Measurements from ENCODE around the gene NFIX.

DNA sequence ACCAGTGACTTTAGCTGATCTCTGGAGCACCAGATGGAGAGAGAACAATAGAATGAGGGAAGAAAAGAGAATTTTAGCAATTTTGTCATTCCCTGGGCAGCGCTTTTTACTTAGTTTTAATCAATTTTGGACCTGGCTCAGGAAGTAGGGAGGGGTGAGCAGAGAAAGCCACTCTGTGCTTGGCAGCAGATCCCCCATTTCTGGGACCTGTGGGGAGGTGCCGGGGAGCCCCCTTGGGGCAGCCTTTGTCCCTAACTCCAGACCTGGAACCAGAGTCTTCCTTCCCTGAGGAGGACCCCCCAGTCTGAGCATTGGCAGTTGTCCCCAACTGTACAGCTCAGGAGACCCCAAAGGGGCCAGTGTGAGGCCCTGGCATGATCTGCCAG, 96.9 kb downstream of the NFIX start:
- no peak for TF ChIP-seq POLR2A (IDR thresholded peaks at IDR 0.05)
- TF ChIP-seq, protein P1, sequence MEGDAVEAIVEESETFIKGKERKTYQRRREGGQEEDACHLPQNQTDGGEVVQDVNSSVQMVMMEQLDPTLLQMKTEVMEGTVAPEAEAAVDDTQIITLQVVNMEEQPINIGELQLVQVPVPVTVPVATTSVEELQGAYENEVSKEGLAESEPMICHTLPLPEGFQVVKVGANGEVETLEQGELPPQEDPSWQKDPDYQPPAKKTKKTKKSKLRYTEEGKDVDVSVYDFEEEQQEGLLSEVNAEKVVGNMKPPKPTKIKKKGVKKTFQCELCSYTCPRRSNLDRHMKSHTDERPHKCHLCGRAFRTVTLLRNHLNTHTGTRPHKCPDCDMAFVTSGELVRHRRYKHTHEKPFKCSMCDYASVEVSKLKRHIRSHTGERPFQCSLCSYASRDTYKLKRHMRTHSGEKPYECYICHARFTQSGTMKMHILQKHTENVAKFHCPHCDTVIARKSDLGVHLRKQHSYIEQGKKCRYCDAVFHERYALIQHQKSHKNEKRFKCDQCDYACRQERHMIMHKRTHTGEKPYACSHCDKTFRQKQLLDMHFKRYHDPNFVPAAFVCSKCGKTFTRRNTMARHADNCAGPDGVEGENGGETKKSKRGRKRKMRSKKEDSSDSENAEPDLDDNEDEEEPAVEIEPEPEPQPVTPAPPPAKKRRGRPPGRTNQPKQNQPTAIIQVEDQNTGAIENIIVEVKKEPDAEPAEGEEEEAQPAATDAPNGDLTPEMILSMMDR (IDR thresholded peaks at IDR 0.05), result no peak
